Loucy (cell line): ENCODE data around the gene IGF2R.

Experiments
- H2AFZ ChIP-seq: fragments of 200-600 bp; sonication (generic); 2 replicates; pipeline ENCODE4 v1.6.0; 2016; ENCODE audit warnings: antibody characterized with exemption, mild to moderate bottlenecking, low read length, moderate library complexity
- H3F3A ChIP-seq: fragments of 200-600 bp; 2 replicates; pipeline ENCODE4 v1.6.0; 2016; ENCODE audit warnings: antibody characterized with exemption, low read depth, mild to moderate bottlenecking
- H3K27me3 ChIP-seq: fragments of 200-600 bp; sonication (generic); 2 replicates; pipeline ENCODE4 v1.6.1; 2014; ENCODE audit warnings: low read length, mild to moderate bottlenecking; ENCODE audit not compliant: insufficient read depth, poor library complexity, severe bottlenecking
- H3K36me3 ChIP-seq: fragments of 200-600 bp; sonication (generic); 2 replicates; pipeline ENCODE4 v1.6.1; 2016; ENCODE audit warnings: low read length; ENCODE audit not compliant: insufficient read depth
- H3K4me1 ChIP-seq: fragments of 200-600 bp; sonication (generic); 2 replicates; pipeline ENCODE4 v1.5.1; 2014; ENCODE audit warnings: low read length, mild to moderate bottlenecking; ENCODE audit not compliant: insufficient read depth, poor library complexity, severe bottlenecking
- H3K4me2 ChIP-seq: fragments of 200-600 bp; sonication (generic); 2 replicates; pipeline ENCODE4 v1.6.0; 2014; ENCODE audit warnings: antibody characterized with exemption, low read length, low read depth, mild to moderate bottlenecking; ENCODE audit not compliant: poor library complexity, severe bottlenecking
- H3K4me3 ChIP-seq: fragments of 200-600 bp; sonication (generic); 2 replicates; pipeline ENCODE4 v1.5.1; 2014; ENCODE audit warnings: low read length, mild to moderate bottlenecking, mixed read lengths; ENCODE audit not compliant: poor library complexity, severe bottlenecking
- H3K79me2 ChIP-seq: fragments of 200-600 bp; sonication (generic); 2 replicates; pipeline ENCODE4 v1.6.1; 2014; ENCODE audit warnings: low read length; ENCODE audit not compliant: insufficient read depth
- H3K9ac ChIP-seq: fragments of 200-600 bp; sonication (generic); 2 replicates; pipeline ENCODE4 v1.6.0; 2014; ENCODE audit warnings: mild to moderate bottlenecking, low read depth, low read length, moderate library complexity; ENCODE audit not compliant: poor library complexity, severe bottlenecking
- H3K9me2 ChIP-seq: fragments of 200-600 bp; sonication (generic); replicated peaks from 2 replicates; pipeline ENCODE4 v1.6.1; 2016; ENCODE audit warnings: low read depth, low read length, mixed read lengths
- H3K9me3 ChIP-seq: fragments of 200-600 bp; sonication (generic); 2 replicates; pipeline ENCODE4 v1.6.1; 2014; ENCODE audit warnings: mild to moderate bottlenecking, antibody characterized with exemption, low read length, low read depth; ENCODE audit not compliant: insufficient read depth
- H4K20me1 ChIP-seq: fragments of 200-600 bp; sonication (generic); 2 replicates; pipeline ENCODE4 v1.6.0; 2014; ENCODE audit warnings: antibody characterized with exemption, low read length, mild to moderate bottlenecking; ENCODE audit not compliant: insufficient read depth, poor library complexity, severe bottlenecking
- EZH2phosphoT487 ChIP-seq: fragments of 200-600 bp; IDR thresholded peaks from 2 replicates; pipeline ENCODE4 v1.6.1; 2018; ENCODE audit warnings: antibody characterized with exemption, mild to moderate bottlenecking, moderate library complexity, borderline replicate concordance
- TF ChIP-seq, protein P1 (sequence below): fragments of 200-600 bp; sonication (generic); conservative IDR thresholded peaks from 2 replicates; pipeline ENCODE4 v1.5.1; 2014; ENCODE audit warnings: mild to moderate bottlenecking, antibody characterized with exemption, low read length

IGF2R gene

DNA sequence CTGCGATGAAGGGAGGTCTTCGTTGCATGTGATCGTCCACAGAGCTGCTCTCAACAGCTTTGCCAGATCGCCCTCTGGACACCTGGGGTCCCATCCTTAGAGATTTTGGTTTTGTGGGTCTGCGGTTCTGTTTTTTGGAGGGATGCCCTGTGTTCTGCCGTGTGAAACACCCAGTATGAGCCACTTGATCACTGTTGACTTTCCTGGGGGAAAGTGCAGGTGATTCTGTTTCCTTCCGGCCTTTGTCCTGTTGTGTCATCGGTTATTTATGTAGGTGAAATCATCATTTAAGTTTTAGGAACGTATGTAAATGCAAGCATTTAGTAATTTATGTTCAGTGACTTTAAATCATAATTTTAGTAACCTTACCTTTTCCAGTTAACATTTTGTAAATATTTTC is 96.3 kb downstream of the IGF2R start:
- H3K27me3 ChIP-seq, result no peaks in the 10 kb centered on the region
- H3K9me3 ChIP-seq, result no peaks in the 10 kb centered on the region
- no peaks in the 10 kb centered on the region for H3F3A ChIP-seq
- H3K79me2 ChIP-seq, result no peaks in the 10 kb centered on the region
- peaks cover 9% of the 10 kb centered on the region for H3K4me1 ChIP-seq
- H3K9me2 ChIP-seq, result no peaks in the 10 kb centered on the region
- no peak overlapping the region for H3K9ac ChIP-seq
- no peak overlapping the region for H3K4me3 ChIP-seq
- peaks cover 61% of the 10 kb centered on the region; the same call in 1 of the 2 replicates for H3K36me3 ChIP-seq
- no peaks in the 10 kb centered on the region for H4K20me1 ChIP-seq
- TF ChIP-seq, protein P1, sequence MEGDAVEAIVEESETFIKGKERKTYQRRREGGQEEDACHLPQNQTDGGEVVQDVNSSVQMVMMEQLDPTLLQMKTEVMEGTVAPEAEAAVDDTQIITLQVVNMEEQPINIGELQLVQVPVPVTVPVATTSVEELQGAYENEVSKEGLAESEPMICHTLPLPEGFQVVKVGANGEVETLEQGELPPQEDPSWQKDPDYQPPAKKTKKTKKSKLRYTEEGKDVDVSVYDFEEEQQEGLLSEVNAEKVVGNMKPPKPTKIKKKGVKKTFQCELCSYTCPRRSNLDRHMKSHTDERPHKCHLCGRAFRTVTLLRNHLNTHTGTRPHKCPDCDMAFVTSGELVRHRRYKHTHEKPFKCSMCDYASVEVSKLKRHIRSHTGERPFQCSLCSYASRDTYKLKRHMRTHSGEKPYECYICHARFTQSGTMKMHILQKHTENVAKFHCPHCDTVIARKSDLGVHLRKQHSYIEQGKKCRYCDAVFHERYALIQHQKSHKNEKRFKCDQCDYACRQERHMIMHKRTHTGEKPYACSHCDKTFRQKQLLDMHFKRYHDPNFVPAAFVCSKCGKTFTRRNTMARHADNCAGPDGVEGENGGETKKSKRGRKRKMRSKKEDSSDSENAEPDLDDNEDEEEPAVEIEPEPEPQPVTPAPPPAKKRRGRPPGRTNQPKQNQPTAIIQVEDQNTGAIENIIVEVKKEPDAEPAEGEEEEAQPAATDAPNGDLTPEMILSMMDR, result no peak
- no peak for TF ChIP-seq EZH2phosphoT487
- H3K4me2 ChIP-seq, result no peak overlapping the region
- no peak overlapping the region for H2AFZ ChIP-seq

DNA sequence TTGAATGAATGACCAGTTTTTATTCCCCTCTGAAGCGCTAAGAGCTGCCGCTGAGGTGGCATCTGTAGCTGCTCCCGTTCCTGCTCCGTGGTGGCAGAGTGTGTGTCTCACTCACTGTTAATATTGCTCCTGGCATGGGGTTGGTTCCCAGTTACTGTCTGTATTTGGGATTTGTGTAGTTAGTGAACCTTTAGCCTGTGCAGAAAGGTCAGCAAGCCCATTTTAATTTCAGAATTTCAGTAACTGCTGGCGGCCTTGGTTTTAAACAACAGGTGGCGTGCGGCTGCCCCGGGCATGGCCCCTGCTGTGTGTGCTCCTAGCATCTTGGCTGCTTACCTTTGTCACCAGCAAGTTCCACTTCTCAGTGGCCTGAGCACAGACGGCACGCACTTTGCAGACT is 98.7 kb downstream of the IGF2R start:
- no peaks in the 10 kb centered on the region for H3K79me2 ChIP-seq
- H3K9ac ChIP-seq, result no peak overlapping the region
- H3K27me3 ChIP-seq, result no peaks in the 10 kb centered on the region
- H4K20me1 ChIP-seq, result no peaks in the 10 kb centered on the region
- peaks cover 56% of the 10 kb centered on the region; the same call in 1 of the 2 replicates for H3K36me3 ChIP-seq
- TF ChIP-seq, protein P1, result no peak
- TF ChIP-seq EZH2phosphoT487, result no peak
- no peak overlapping the region for H3K4me3 ChIP-seq
- no peaks in the 10 kb centered on the region for H3K9me2 ChIP-seq
- no peak overlapping the region for H2AFZ ChIP-seq
- H3F3A ChIP-seq, result no peaks in the 10 kb centered on the region
- no peak overlapping the region for H3K4me2 ChIP-seq
- H3K4me1 ChIP-seq, result peaks cover 9% of the 10 kb centered on the region
- no peaks in the 10 kb centered on the region for H3K9me3 ChIP-seq

DNA sequence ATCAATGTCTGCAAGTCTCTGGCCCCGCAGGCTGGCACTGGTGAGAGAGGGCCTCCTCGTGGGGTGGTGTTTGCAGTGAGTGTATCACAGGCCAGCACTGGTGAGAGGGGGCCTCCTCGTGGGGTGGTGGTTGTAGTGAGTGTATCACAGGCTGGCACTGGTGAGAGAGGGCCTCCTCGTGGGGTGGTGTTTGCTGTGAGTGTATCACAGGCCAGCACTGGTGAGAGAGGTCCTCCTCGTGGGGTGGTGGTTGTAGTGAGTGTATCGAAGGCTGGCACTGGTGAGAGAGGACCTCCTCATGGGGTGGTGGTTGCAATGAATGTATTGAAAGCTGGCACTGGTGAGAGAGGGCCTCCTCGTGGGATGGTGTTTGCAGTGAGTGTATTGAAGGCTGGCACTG is 99.5 kb downstream of the IGF2R start:
- no peaks in the 10 kb centered on the region for H3F3A ChIP-seq
- H3K36me3 ChIP-seq, result peaks cover 57% of the 10 kb centered on the region; the same call in 1 of the 2 replicates
- H3K4me2 ChIP-seq, result no peak overlapping the region
- H2AFZ ChIP-seq, result no peak overlapping the region
- no peaks in the 10 kb centered on the region for H3K79me2 ChIP-seq
- TF ChIP-seq EZH2phosphoT487, result no peak
- TF ChIP-seq, protein P1, result no peak
- no peak overlapping the region for H3K4me3 ChIP-seq
- no peaks in the 10 kb centered on the region for H3K9me3 ChIP-seq
- no peaks in the 10 kb centered on the region for H3K27me3 ChIP-seq
- H3K4me1 ChIP-seq, result peaks cover 9% of the 10 kb centered on the region
- no peak overlapping the region for H3K9ac ChIP-seq
- H3K9me2 ChIP-seq, result no peaks in the 10 kb centered on the region
- no peaks in the 10 kb centered on the region for H4K20me1 ChIP-seq
